GM21528 (cell line): ENCODE measurements around the gene FBXL7.

ENCODE experiments used
- ATAC-seq: cut with Tn5 transposase; IDR thresholded peaks from one replicate; pipeline ENCODE4 v1.9.1; 2021; ENCODE audit warnings: mild to moderate bottlenecking, moderate library complexity; ENCODE audit not compliant: unreplicated experiment, low FRiP score

FBXL7 gene

GRCh38 chr5:15694696-15695214, 194.8 kb downstream of the FBXL7 start:
- ATAC-seq: no peak

GRCh38 chr5:15695215-15695731, 195.3 kb downstream of the FBXL7 start:
- no peak for ATAC-seq

GRCh38 chr5:15700373-15700772, 200.4 kb downstream of the FBXL7 start:
- no peak for ATAC-seq

GRCh38 chr5:15702102-15702501, 202.1 kb downstream of the FBXL7 start:
- no peak for ATAC-seq

GRCh38 chr5:15703901-15704300, 203.9 kb downstream of the FBXL7 start:
- ATAC-seq: no peak

GRCh38 chr5:15704397-15704947, 204.5 kb downstream of the FBXL7 start:
- ATAC-seq: no peak

GRCh38 chr5:15707631-15708030, 207.7 kb downstream of the FBXL7 start:
- ATAC-seq: no peak

- no peak for ATAC-seq
These were observed 211.9 kb downstream of the FBXL7 start for GRCh38 chr5:15711892-15712291.

- no peak for ATAC-seq
These were observed 215.6 kb downstream of the FBXL7 start for GRCh38 chr5:15715535-15715934.

GRCh38 chr5:15715967-15716366, 216.0 kb downstream of the FBXL7 start:
- ATAC-seq: no peak

- ATAC-seq: no peak
These were observed 217.0 kb downstream of the FBXL7 start for GRCh38 chr5:15717001-15717400.

- ATAC-seq: no peak
These were observed 218.6 kb downstream of the FBXL7 start for GRCh38 chr5:15718421-15719179.

- no peak for ATAC-seq
These were observed 219.8 kb downstream of the FBXL7 start for GRCh38 chr5:15719784-15720183.

GRCh38 chr5:15720515-15720914, 220.5 kb downstream of the FBXL7 start:
- no peak for ATAC-seq

- no peak for ATAC-seq
These were observed 222.3 kb downstream of the FBXL7 start for GRCh38 chr5:15722305-15722704.

GRCh38 chr5:15727375-15727774, 227.4 kb downstream of the FBXL7 start:
- no peak for ATAC-seq

- no peak for ATAC-seq
These were observed 228.8 kb downstream of the FBXL7 start for GRCh38 chr5:15728811-15729210.

- no peak for ATAC-seq
These were observed 231.7 kb downstream of the FBXL7 start for GRCh38 chr5:15731699-15732098.

- ATAC-seq: no peak
These were observed 234.1 kb downstream of the FBXL7 start for GRCh38 chr5:15734058-15734457.

GRCh38 chr5:15737036-15737821, 237.2 kb downstream of the FBXL7 start:
- ATAC-seq: no peak
